HG03378 (cell line): ENCODE results near the gene TLR9.
"Not testable (repeated sequence)": the region's sequence is repeated elsewhere in the genome, so short reads cannot be mapped to it uniquely, and the experiment has no call there.

ENCODE experiments used
- ATAC-seq: cut with Tn5 transposase; IDR thresholded peaks from one replicate; pipeline ENCODE4 v1.9.1; 2021; ENCODE audit warnings: mild to moderate bottlenecking, moderate library complexity; ENCODE audit not compliant: unreplicated experiment

TLR9 gene

DNA sequence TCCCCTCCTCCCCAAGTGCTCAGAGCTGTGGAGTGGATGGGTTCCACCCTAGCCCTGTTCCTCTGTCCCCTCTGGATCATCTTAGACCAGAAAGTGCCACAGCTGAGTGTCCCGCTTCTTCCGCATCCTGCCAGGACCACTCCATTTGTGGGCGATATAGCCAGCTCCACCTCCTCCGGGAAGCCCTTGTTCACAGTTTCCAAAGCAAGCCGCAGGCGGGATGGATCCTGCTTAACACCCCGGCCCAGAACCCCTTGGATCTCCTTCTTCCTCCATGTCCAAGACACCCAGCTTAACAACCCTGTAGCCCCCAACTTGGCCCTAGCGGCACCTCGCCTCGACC lies 28.0 kb downstream of the TLR9 start:
- no peak for ATAC-seq

DNA sequence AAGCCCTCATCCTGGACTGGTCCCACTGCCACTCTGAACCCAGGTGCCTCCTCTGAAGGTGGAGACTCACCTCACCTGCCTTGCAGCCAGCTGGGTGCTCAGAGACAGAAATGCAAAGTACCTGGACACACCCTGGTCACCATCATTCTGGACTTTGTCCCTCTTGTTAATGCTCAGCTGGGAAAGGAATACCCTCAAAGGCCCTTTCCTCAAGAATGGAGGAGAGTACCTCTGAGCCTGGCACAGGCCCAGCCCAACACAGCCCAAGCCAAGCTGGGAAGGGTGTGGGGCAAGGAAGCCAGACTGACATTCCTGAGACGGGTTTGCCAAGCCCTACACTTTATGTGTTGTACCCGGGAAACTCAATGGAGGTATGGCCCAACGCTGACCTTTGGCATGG lies 28.5 kb downstream of the TLR9 start:
- ATAC-seq: no peak

DNA sequence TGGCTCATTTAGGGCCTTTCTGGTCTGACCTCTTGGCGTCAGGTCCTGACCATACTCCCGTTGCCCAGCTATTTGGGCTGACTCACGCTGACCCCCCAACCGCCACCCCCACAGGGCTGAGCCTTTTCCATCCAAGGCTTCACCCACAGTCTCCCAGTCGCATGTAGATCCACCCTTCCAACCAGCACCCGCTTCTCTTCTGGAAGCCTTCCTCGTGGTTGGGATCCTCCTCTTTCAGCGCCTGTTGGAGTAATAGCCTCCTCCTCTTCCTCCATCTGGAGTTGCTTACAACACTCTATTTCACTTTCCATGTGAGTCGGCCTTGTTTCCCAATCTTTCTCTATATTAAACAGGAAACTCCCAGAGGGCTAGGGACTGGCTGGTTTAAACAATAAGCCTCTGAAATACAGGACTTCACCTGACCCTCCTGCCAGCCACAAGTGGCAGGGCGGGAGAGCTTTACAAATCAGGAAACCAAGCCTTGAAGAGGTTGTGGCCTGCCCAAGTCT lies 29.6 kb downstream of the TLR9 start:
- ATAC-seq: no peak

DNA sequence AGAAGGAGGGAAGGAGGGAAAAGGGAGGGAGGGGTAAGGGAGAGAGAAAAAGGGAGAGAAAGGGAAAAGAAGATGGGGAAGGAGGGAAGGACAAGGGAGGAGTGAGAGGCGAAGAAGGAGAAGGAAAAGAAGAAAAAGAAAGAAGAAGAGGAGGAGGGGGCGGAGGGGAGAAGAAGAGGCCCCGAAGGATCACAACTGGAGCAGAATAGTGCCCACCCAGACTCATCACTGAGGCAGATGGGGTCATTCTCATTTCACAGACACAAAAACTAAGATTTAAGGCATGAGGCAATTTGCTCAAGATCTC lies 30.2 kb downstream of the TLR9 start:
- ATAC-seq: no peak

DNA sequence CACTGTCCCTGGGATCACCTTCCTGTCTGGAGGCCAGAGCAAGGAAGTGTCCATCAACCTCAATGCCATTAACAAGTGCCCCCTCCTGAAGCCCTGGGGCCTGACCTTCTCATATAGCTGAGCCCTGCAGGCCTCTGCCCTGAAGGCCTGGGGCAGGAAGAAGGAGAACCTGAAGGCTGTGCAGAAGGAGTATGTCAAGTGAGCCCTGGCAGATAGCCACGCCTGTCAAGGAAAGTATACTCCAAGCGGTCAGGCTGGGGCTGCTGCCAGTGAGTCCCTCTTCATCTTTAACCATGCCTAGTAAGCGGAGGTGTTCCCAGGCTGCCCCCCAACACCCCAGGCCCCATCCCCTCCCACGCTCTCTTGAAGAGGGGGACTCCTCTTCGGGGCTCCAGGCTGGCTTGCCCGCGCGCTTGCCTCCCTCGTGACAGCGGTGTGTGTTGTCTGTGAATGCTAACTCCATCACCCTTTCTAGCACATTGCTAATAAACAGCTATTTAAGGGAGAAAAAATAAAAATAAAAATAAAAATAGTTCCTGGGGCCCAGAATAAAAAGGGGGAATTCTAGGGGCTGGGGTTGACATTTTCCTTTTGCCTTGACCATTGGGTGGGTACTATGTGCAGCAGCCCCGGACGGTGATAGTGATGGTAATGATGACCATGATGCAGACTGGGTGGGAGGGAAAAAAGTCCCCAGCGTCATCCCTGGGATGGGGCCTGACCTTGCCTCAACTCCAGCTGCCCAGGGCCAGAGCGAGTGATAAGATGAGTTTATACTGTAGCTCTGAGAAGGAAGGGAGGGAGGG lies 30.8 kb downstream of the TLR9 start:
- ATAC-seq: no peak

- ATAC-seq: no peak
Measured at GRCh38 chr3:52193065-52193464, 32.4 kb downstream of the TLR9 start.

GRCh38 chr3:52191663-52192062 lies 33.8 kb downstream of the TLR9 start:
- ATAC-seq: no peak

GRCh38 chr3:52190294-52191074 lies 35.0 kb downstream of the TLR9 start:
- ATAC-seq: no peak

GRCh38 chr3:52188556-52188955 lies 36.9 kb downstream of the TLR9 start:
- no peak for ATAC-seq

DNA sequence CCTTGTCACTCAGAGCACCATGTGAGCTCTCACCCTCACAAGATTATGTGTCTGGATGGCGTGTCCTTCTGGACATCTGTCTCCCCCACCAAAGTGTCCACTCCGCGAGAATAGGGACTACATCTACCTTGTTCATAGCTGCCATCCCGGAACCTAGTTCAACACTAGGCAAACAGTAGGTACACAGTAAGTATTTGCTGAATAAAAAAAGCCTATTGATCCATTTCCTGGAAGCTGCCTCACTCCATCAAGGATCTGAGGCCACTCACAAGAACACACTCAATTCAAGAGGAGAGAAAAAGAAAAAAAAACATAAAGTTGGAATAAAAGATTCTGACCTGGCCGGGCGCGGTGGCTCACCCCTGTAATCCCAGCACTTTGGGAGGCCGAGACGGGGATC lies 38.7 kb downstream of the TLR9 start:
- ATAC-seq: no peak

GRCh38 chr3:52185837-52186236 lies 39.6 kb downstream of the TLR9 start:
- no peak for ATAC-seq

DNA sequence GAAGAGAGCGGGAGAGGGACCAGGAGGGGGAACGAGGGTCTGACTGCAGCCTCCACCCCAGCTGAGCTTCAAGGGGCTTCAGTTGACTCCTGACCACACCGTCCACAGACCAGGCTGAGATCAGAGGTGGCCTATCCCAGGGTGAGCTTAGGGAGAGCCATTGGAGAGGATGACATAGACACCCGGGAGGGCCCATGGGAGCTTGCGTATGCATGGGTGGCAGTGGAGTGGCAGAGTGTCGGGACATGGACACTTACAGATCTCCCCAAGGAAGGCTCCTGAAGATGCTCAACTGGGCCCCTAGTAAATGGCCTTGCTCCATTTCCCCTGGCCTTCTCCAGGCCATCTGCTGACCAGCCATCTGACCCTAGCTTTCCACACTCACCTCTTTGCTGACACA lies 40.1 kb downstream of the TLR9 start:
- no peak for ATAC-seq

GRCh38 chr3:52184690-52185089 lies 40.8 kb downstream of the TLR9 start:
- ATAC-seq: no peak

- ATAC-seq: no peak
Measured at GRCh38 chr3:52183786-52184445, 41.5 kb downstream of the TLR9 start.

DNA sequence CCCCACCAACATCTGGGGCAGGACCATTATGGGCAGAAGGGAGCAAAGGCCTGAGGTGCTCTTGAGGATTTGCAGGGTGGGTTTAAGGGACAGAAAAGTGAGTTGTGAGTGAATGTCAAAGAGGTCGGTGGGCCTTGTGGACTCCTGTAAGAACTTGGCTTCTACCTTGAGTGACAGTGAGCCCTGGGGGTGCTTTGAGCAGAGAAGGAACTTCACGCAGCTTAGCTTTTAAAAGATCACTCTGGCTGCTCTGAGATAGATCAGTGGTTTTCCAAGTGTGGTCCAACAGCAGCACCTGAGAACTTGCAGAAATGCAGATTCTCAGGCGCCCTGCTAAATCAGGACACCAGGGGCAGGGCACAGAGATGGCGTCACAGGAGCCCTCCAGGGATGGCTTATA lies 42.8 kb downstream of the TLR9 start:
- no peak for ATAC-seq

DNA sequence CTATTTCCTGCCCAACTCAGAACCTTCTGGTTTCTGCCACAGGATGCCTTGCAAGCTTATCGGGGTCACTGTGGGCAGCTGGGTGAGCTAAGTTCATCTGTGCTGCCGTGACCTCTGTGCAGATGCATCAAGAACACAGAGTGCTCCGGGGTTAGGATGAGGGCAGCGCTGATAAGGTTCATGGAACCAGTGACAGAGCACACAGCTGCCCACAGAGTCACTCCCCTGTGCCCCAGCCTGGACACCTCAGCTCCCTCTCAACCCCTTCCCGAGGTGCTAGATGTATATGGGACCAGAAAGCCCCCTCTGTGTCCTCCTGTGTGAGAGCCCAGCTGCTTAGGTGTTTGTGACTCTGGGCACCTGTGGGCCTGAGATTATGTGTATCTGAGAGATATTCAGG lies 43.2 kb downstream of the TLR9 start:
- no peak for ATAC-seq

DNA sequence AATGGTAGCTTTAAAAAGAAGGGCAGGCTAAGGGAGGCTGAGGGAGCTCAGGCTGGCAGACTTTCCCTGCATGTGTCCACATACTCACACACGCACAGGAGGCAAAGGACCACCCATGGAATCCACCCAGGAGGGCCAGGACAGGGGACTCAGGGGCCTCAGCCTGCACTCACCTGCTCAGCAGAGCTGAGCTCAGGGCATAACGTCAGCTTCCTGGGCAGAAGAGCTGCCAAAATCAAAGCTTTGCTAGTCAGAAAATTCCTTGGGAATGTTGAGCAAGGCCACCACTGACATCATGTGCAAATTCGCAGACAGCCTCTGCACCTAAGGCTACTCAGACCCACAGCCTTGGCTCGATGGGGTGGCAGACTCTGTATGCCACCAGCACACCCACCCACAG lies 43.9 kb downstream of the TLR9 start:
- no peak for ATAC-seq

DNA sequence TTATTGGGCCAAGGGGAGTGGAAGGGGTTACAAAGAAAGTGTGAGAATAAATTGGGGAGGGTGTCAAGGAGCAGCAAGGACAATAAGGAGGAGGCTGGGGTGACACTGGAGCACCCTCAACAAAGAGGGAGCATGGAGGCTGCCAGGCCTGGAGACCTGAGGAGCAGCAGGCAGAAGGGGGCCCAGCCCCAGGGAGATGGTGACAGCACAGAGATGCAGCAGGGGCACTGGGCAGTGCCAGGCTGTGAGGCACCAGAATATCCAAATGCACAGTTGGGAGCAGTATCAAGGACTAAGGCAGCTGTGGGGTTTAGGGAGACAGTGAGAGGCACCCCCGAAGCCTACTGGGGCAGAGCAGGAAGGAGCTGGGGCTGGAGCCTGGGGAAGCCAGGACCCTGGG lies 46.9 kb downstream of the TLR9 start:
- no peak for ATAC-seq

GRCh38 chr3:52178126-52178525 lies 47.3 kb downstream of the TLR9 start:
- ATAC-seq: not testable (repeated sequence)

DNA sequence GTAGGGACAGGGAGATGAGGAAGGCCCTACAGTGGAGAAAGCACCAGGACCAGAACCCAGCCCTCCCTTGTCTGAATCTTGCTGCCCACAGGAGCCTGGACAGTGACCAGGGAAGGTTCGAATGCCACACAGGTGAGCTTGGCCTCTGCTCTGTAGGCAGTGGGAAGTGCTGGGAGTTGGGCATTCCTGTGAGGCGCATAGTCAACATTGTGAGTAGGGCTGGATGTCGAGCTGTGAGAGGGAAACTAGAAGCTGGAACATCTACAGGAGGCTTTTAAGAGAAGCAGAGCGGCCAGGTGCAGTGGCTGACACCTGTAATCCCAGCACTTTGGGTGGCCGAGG lies 47.8 kb downstream of the TLR9 start:
- no peak for ATAC-seq

GRCh38 chr3:52176951-52177700 lies 48.3 kb downstream of the TLR9 start:
- no peak for ATAC-seq
